ENCODE data around the gene FCER2. TPM values are rescaled to one million over a fixed set of nuclear protein-coding genes. Genes with fewer than 3 reads are reported as not detected.

Gene FCER2
- polyA plus RNA-seq, 1 experiment: not detected

- DNase-seq (ENCODE audit: low read depth): no peak
- ChIA-PET CTCF (interaction anchor here (0.7 kb wide), 1 partner anchor 20 kb away, joined by 3 read pairs; the partner anchor contains the start of gene TRAPPC5), POLR2A (no interaction called here)
- Histone ChIP-seq H3K4me3 (ENCODE audit: low read depth, low read length) (no peak overlapping the region), H3K27me3 (ENCODE audit: control insufficient read depth, insufficient read depth, low read length) (no peaks in the 10 kb centered on the region; the same call in 1 of the 2 replicates), H3K36me3 (ENCODE audit: control insufficient read depth, insufficient read depth, low read length) (no peaks in the 10 kb centered on the region)
- TF ChIP-seq, protein P1, sequence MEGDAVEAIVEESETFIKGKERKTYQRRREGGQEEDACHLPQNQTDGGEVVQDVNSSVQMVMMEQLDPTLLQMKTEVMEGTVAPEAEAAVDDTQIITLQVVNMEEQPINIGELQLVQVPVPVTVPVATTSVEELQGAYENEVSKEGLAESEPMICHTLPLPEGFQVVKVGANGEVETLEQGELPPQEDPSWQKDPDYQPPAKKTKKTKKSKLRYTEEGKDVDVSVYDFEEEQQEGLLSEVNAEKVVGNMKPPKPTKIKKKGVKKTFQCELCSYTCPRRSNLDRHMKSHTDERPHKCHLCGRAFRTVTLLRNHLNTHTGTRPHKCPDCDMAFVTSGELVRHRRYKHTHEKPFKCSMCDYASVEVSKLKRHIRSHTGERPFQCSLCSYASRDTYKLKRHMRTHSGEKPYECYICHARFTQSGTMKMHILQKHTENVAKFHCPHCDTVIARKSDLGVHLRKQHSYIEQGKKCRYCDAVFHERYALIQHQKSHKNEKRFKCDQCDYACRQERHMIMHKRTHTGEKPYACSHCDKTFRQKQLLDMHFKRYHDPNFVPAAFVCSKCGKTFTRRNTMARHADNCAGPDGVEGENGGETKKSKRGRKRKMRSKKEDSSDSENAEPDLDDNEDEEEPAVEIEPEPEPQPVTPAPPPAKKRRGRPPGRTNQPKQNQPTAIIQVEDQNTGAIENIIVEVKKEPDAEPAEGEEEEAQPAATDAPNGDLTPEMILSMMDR (IDR thresholded peaks at IDR 0.05; ENCODE audit: insufficient read depth, low read depth, low read length): no peak
Measured at GRCh38 chr19:7701049-7701653, 780 bp downstream of the FCER2 start.

GRCh38 chr19:7699417-7700401 is 2.2 kb downstream of the FCER2 start:
- DNase-seq (ENCODE audit: low read depth): no peak
- H3K36me3 ChIP-seq (ENCODE audit: control insufficient read depth, insufficient read depth, low read length): no peaks in the 10 kb centered on the region
- ChIA-PET POLR2A (no interaction called here), CTCF (interaction anchor here (0.9 to 4.1 kb wide), 2 partner anchors 18 to 19 kb away, joined by 3 to 20 read pairs; partner anchors contain the start of gene TRAPPC5)
- no peak overlapping the region for H3K4me3 ChIP-seq (ENCODE audit: low read depth, low read length)
- H3K27me3 ChIP-seq (ENCODE audit: control insufficient read depth, insufficient read depth, low read length): no peaks in the 10 kb centered on the region; the same call in 1 of the 2 replicates
- TF ChIP-seq, protein P1 (IDR thresholded peaks at IDR 0.05; ENCODE audit: insufficient read depth, low read depth, low read length): no peak

GRCh38 chr19:7699003-7699402 is 2.9 kb downstream of the FCER2 start:
- ChIA-PET POLR2A (no interaction called here), CTCF (interaction anchor here (4.1 kb wide), 1 partner anchor 18 kb away, joined by 20 read pairs; the partner anchor contains the start of gene TRAPPC5)
- H3K36me3 ChIP-seq (ENCODE audit: control insufficient read depth, insufficient read depth, low read length): no peaks in the 10 kb centered on the region
- H3K4me3 ChIP-seq (ENCODE audit: low read depth, low read length): no peak overlapping the region
- TF ChIP-seq, protein P1 (IDR thresholded peaks at IDR 0.05; ENCODE audit: insufficient read depth, low read depth, low read length): no peak
- no peak for DNase-seq (ENCODE audit: low read depth)
- H3K27me3 ChIP-seq (ENCODE audit: control insufficient read depth, insufficient read depth, low read length): no peaks in the 10 kb centered on the region; the same call in 1 of the 2 replicates

DNA sequence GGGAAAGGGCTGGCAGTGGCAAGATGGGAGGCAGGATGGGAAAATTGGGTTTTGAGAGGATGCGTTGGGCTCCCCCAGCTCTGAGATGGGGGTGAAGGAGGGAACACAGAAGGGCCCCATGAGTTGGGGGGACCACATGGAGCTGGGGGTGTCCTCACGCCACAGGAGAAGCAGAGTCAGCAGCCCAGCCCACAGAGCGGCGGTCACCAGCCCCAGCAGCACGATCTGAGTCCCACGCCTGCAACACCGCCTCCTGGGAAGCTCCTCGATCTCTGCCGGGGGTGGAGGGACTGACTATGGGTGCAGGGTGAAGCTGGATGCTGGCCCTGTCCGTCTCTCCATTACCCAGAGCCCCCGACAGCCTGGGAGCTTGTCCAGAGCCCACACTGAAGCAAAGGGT is 3.3 kb downstream of the FCER2 start:
- CTCF ChIA-PET: interaction anchor here (4.1 kb wide), 1 partner anchor 17 kb away, joined by 20 read pairs; the partner anchor contains the start of gene TRAPPC5
- no peaks in the 10 kb centered on the region; the same call in 1 of the 2 replicates for H3K27me3 ChIP-seq (ENCODE audit: control insufficient read depth, insufficient read depth, low read length)
- DNase-seq (ENCODE audit: low read depth): no peak
- POLR2A ChIA-PET: interaction anchor here (0.5 kb wide), 1 partner anchor 47 kb away, joined by 3 read pairs; no protein-coding TSS in a partner anchor
- no peak overlapping the region for H3K4me3 ChIP-seq (ENCODE audit: low read depth, low read length)
- TF ChIP-seq, protein P1 (IDR thresholded peaks at IDR 0.05; ENCODE audit: insufficient read depth, low read depth, low read length): no peak
- no peaks in the 10 kb centered on the region for H3K36me3 ChIP-seq (ENCODE audit: control insufficient read depth, insufficient read depth, low read length)
